Peyer's patch (tissue), 4 donors: Measurements from ENCODE around the gene EIPR1. TPM values are rescaled to one million over a fixed set of nuclear protein-coding genes. Genes with fewer than 3 reads are reported as not detected.
"Not testable (repeated sequence)": the region's sequence is repeated elsewhere in the genome, so short reads cannot be mapped to it uniquely, and the experiment has no call there.

Experiments used
- DNase-seq, 3 donors: peaks; one replicate each; pipeline ENCODE4 v3.0.0-alpha.2; 2017 to 2019
- H3K27ac ChIP-seq, 4 donors: fragments of 200-600 bp; sonication (generic); one replicate each; pipeline ENCODE4 v1.5.1; 2016 to 2019
- H3K27me3 ChIP-seq, 2 donors: fragments of 200-600 bp; sonication (generic); one replicate each; pipeline ENCODE4 v1.5.1; 2019
- H3K36me3 ChIP-seq, 3 donors: fragments of 200-600 bp; sonication (generic); one replicate each; pipeline ENCODE4 v1.5.1; 2016 to 2019
- H3K4me1 ChIP-seq, 4 donors: fragments of 200-600 bp; sonication (generic); one replicate each; pipeline ENCODE4 v1.5.1; 2016 to 2019
- H3K4me3 ChIP-seq, 4 donors: fragments of 200-600 bp; sonication (generic); 1 replicate in 3 of 4; 2 replicates in 1 of 4; pipeline ENCODE4 v1.5.1; 2016 to 2019; ENCODE audit warnings: mild to moderate bottlenecking in 1 of 4
- H3K9me3 ChIP-seq, 4 donors: fragments of 200-600 bp; sonication (generic); one replicate each; pipeline ENCODE4 v1.5.1; 2016 to 2019; ENCODE audit warnings: mild to moderate bottlenecking in 1 of 4
- POLR2A ChIP-seq, 2 donors: fragments of 450-650 bp; IDR thresholded peaks; one replicate each; pipeline ENCODE4 v1.5.1; 2017; ENCODE audit warnings: antibody characterized with exemption in 2 of 2, mild to moderate bottlenecking in 2 of 2, moderate library complexity in 2 of 2
- total RNA-seq, 4 donors: library from RNA; depleted of rRNA; stranded (reverse); fragments of >200 nt; gene quantifications; one replicate each; pipeline ENCODE4 v1.1.0, GENCODE V29; 2016
- TF ChIP-seq, protein P1 (sequence below), 6 experiments: fragments of 450-650 bp in 4 of 6; fragments of 200-600 bp in 2 of 6; sonication (generic) in 1 of 6; IDR thresholded peaks; one replicate each; pipeline ENCODE4 v1.5.1; 2017 to 2019; ENCODE audit warnings: antibody characterized with exemption in 6 of 6, mild to moderate bottlenecking in 3 of 6, moderate library complexity in 1 of 6

EIPR1 gene
- total RNA-seq, 4 donors from 2014 or later: 23.4 to 94.1 (median 36.2) TPM

DNA sequence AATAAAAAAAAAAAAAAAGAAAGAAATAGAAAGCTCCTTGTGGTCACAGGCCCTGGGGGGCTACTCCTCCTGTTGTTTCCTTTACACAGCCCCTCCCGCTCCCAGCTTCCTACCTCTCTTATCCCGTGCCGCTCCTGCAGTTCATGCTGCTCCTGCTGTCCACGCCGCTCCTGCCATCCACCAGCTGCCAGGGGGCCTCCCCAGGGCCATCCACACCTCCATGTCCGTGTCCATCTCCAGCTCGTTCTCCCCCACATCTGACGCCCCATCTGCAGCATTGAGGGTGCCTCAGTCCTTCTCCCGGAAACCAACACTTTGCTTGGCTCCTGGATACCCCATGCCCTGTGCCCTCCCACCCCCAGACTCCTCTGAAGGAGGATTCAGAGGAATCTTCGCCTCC, 191.7 kb downstream of the EIPR1 start:
- Histone ChIP-seq H3K36me3 (peaks cover 0 to 21% (median 0%) of the 10 kb centered on the region in 3 donors), H3K4me1 (no peaks in the 10 kb centered on the region), H3K9me3 (no peaks in the 10 kb centered on the region), H3K4me3 (no peak overlapping the region), H3K27me3 (no peaks in the 10 kb centered on the region), H3K27ac (no peak overlapping the region)
- no peak for TF ChIP-seq POLR2A (IDR thresholded peaks at IDR 0.05)
- TF ChIP-seq, protein P1, sequence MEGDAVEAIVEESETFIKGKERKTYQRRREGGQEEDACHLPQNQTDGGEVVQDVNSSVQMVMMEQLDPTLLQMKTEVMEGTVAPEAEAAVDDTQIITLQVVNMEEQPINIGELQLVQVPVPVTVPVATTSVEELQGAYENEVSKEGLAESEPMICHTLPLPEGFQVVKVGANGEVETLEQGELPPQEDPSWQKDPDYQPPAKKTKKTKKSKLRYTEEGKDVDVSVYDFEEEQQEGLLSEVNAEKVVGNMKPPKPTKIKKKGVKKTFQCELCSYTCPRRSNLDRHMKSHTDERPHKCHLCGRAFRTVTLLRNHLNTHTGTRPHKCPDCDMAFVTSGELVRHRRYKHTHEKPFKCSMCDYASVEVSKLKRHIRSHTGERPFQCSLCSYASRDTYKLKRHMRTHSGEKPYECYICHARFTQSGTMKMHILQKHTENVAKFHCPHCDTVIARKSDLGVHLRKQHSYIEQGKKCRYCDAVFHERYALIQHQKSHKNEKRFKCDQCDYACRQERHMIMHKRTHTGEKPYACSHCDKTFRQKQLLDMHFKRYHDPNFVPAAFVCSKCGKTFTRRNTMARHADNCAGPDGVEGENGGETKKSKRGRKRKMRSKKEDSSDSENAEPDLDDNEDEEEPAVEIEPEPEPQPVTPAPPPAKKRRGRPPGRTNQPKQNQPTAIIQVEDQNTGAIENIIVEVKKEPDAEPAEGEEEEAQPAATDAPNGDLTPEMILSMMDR (IDR thresholded peaks at IDR 0.05): no peak
- DNase-seq: no peak

GRCh38 chr2:3185256-3185655, 192.4 kb downstream of the EIPR1 start:
- no peak for DNase-seq
- H3K4me1 ChIP-seq: no peaks in the 10 kb centered on the region
- H3K9me3 ChIP-seq: no peaks in the 10 kb centered on the region
- peaks cover 0 to 21% (median 0%) of the 10 kb centered on the region in 3 donors for H3K36me3 ChIP-seq
- TF ChIP-seq, protein P1 (IDR thresholded peaks at IDR 0.05): no peak
- no peak for TF ChIP-seq POLR2A (IDR thresholded peaks at IDR 0.05)
- H3K27me3 ChIP-seq: no peaks in the 10 kb centered on the region
- H3K27ac ChIP-seq: no peak overlapping the region
- no peak overlapping the region for H3K4me3 ChIP-seq

GRCh38 chr2:3184167-3184566, 193.5 kb downstream of the EIPR1 start:
- Histone ChIP-seq H3K36me3 (peaks cover 0 to 10% (median 0%) of the 10 kb centered on the region in 3 donors), H3K27me3 (no peaks in the 10 kb centered on the region), H3K4me3 (no peak overlapping the region), H3K27ac (no peak overlapping the region), H3K9me3 (no peaks in the 10 kb centered on the region), H3K4me1 (no peaks in the 10 kb centered on the region)
- no peak for DNase-seq
- TF ChIP-seq, protein P1 (IDR thresholded peaks at IDR 0.05): no peak
- no peak for TF ChIP-seq POLR2A (IDR thresholded peaks at IDR 0.05)

GRCh38 chr2:3183766-3184165, 193.9 kb downstream of the EIPR1 start:
- no peaks in the 10 kb centered on the region for H3K4me1 ChIP-seq
- no peaks in the 10 kb centered on the region for H3K27me3 ChIP-seq
- H3K4me3 ChIP-seq: no peak overlapping the region
- H3K27ac ChIP-seq: no peak overlapping the region
- no peaks in the 10 kb centered on the region for H3K9me3 ChIP-seq
- peak in 1 of 3 donors; percentile 28 for DNase-seq
- peaks cover 0 to 6% (median 0%) of the 10 kb centered on the region in 3 donors for H3K36me3 ChIP-seq
- no peak for TF ChIP-seq POLR2A (IDR thresholded peaks at IDR 0.05)
- TF ChIP-seq, protein P1 (IDR thresholded peaks at IDR 0.05): no peak

DNA sequence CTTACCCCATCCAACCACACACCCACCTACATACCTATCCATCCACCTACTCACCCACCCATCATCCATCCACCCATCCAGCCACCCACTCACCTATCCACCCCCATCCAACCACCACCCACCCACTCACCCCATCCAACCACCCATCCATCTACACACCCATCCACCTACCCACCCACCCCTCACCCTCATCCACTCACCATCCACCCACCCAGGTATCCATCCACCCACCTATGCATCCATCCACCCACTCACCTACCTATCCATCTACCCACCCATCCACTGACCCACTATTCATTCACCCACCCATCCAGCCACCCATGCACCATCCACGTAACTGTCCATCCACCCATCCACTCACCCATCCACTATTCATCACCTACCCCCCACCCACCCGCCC, 194.8 kb downstream of the EIPR1 start:
- H3K27ac ChIP-seq: no peak overlapping the region
- H3K4me3 ChIP-seq: no peak overlapping the region
- H3K4me1 ChIP-seq: no peaks in the 10 kb centered on the region
- no peaks in the 10 kb centered on the region for H3K36me3 ChIP-seq
- TF ChIP-seq, protein P1 (IDR thresholded peaks at IDR 0.05): no peak
- no peaks in the 10 kb centered on the region for H3K9me3 ChIP-seq
- H3K27me3 ChIP-seq: no peaks in the 10 kb centered on the region
- DNase-seq: no peak

GRCh38 chr2:3181416-3182010, 196.1 kb downstream of the EIPR1 start:
- Histone ChIP-seq H3K27me3 (no peaks in the 10 kb centered on the region), H3K4me3 (no peak overlapping the region), H3K27ac (no peak overlapping the region), H3K9me3 (no peaks in the 10 kb centered on the region), H3K36me3 (no peaks in the 10 kb centered on the region), H3K4me1 (no peaks in the 10 kb centered on the region)
- no peak for DNase-seq
- TF ChIP-seq, protein P1 (IDR thresholded peaks at IDR 0.05): no peak
- no peak for TF ChIP-seq POLR2A (IDR thresholded peaks at IDR 0.05)

DNA sequence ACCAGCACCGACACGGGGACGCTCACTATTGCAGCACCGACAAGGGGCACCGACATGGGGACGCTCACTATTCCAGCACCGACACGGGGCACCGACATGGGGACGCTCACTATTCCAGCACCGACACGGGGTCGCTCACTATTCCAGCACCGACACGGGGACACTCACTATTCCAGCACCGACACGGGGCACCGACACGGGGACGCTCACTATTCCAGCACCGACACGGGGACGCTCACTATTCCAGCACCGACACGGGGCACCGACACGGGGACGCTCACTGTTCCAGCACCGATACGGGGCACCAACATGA, 196.8 kb downstream of the EIPR1 start:
- not testable (repeated sequence) for H3K4me1 ChIP-seq, DNase-seq, H3K27ac ChIP-seq, H3K36me3 ChIP-seq, H3K9me3 ChIP-seq, H3K4me3 ChIP-seq, H3K27me3 ChIP-seq
